ENCODE data around the gene RNPS1.

- TF ChIP-seq, protein P1, sequence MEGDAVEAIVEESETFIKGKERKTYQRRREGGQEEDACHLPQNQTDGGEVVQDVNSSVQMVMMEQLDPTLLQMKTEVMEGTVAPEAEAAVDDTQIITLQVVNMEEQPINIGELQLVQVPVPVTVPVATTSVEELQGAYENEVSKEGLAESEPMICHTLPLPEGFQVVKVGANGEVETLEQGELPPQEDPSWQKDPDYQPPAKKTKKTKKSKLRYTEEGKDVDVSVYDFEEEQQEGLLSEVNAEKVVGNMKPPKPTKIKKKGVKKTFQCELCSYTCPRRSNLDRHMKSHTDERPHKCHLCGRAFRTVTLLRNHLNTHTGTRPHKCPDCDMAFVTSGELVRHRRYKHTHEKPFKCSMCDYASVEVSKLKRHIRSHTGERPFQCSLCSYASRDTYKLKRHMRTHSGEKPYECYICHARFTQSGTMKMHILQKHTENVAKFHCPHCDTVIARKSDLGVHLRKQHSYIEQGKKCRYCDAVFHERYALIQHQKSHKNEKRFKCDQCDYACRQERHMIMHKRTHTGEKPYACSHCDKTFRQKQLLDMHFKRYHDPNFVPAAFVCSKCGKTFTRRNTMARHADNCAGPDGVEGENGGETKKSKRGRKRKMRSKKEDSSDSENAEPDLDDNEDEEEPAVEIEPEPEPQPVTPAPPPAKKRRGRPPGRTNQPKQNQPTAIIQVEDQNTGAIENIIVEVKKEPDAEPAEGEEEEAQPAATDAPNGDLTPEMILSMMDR (IDR thresholded peaks at IDR 0.05) = no peak
- TF ChIP-seq POLR2A (IDR thresholded peaks at IDR 0.05) = no peak
- no peak for TF ChIP-seq POLR2AphosphoS5 (IDR thresholded peaks at IDR 0.05; ENCODE audit: insufficient read depth in 1 of 2, low read depth in 1 of 2)
Observed at GRCh38 chr16:2207872-2208271, 60.1 kb downstream of the RNPS1 start.
